HEK293 (cell line): ENCODE results near the gene SHMT2.

Source experiments
- EGR2 ChIP-seq: fragments of 450-650 bp; formaldehyde crosslinking; IDR thresholded peaks from 2 replicates; pipeline ENCODE4 v1.5.1; 2016; ENCODE audit warnings: low read depth, missing biosample characterization, missing genetic modification characterization
- GLI4 ChIP-seq: fragments of 450-650 bp; formaldehyde crosslinking; IDR thresholded peaks from 2 replicates; pipeline ENCODE4 v1.5.1; 2016; ENCODE audit warnings: missing biosample characterization, missing genetic modification characterization
- GLIS1 ChIP-seq: fragments of 450-650 bp; formaldehyde crosslinking; IDR thresholded peaks from 2 replicates; pipeline ENCODE4 v1.5.1; 2016; ENCODE audit warnings: missing biosample characterization, missing genetic modification characterization
- HOXC10 ChIP-seq: sonication (generic); formaldehyde crosslinking; IDR thresholded peaks from 2 replicates; pipeline ENCODE4 v1.8.1; 2023; ENCODE audit warnings: mild to moderate bottlenecking, missing genetic modification reagents
- OVOL3 ChIP-seq: fragments of 450-650 bp; formaldehyde crosslinking; IDR thresholded peaks from 2 replicates; pipeline ENCODE4 v1.5.1; 2016; ENCODE audit warnings: missing biosample characterization, missing genetic modification characterization
- PATZ1 ChIP-seq: fragments of 450-650 bp; formaldehyde crosslinking; IDR thresholded peaks from 2 replicates; pipeline ENCODE4 v1.5.1; 2016; ENCODE audit warnings: missing biosample characterization, missing genetic modification characterization
- PRDM6 ChIP-seq: fragments of 450-650 bp; formaldehyde crosslinking; IDR thresholded peaks from 2 replicates; pipeline ENCODE4 v1.5.1; 2017; ENCODE audit warnings: missing biosample characterization, missing genetic modification characterization
- SP7 ChIP-seq: fragments of 450-650 bp; formaldehyde crosslinking; IDR thresholded peaks from 2 replicates; pipeline ENCODE4 v1.5.1; 2016; ENCODE audit warnings: missing biosample characterization, missing genetic modification characterization
- ZNF121 ChIP-seq: fragments of 450-650 bp; formaldehyde crosslinking; IDR thresholded peaks from 2 replicates; pipeline ENCODE4 v1.5.1; 2016; ENCODE audit warnings: missing biosample characterization, missing genetic modification characterization
- ZNF140 ChIP-seq: fragments of 450-650 bp; formaldehyde crosslinking; IDR thresholded peaks from 2 replicates; pipeline ENCODE4 v1.5.1; 2016; ENCODE audit warnings: missing biosample characterization, missing genetic modification characterization
- ZNF174 ChIP-seq: fragments of 450-650 bp; formaldehyde crosslinking; IDR thresholded peaks from 2 replicates; pipeline ENCODE4 v1.5.0; 2017; ENCODE audit warnings: missing biosample characterization, mild to moderate bottlenecking, missing genetic modification characterization
- ZNF211 ChIP-seq: fragments of 450-650 bp; formaldehyde crosslinking; IDR thresholded peaks from 2 replicates; pipeline ENCODE4 v1.5.1; 2016; ENCODE audit warnings: low read depth, missing biosample characterization, missing genetic modification characterization
- ZNF223 ChIP-seq: fragments of 450-650 bp; formaldehyde crosslinking; IDR thresholded peaks from 2 replicates; pipeline ENCODE4 v1.5.1; 2016; ENCODE audit warnings: missing biosample characterization, missing genetic modification characterization
- ZNF473 ChIP-seq: fragments of 450-650 bp; formaldehyde crosslinking; IDR thresholded peaks from 2 replicates; pipeline ENCODE4 v1.5.1; 2017; ENCODE audit warnings: missing biosample characterization, missing genetic modification characterization
- ZNF510 ChIP-seq: fragments of 450-650 bp; formaldehyde crosslinking; IDR thresholded peaks from 2 replicates; pipeline ENCODE4 v1.5.1; 2018; ENCODE audit warnings: mild to moderate bottlenecking, missing genetic modification characterization, missing biosample characterization; ENCODE audit not compliant: insufficient replicate concordance
- ZNF555 ChIP-seq: fragments of 450-650 bp; formaldehyde crosslinking; conservative IDR thresholded peaks from 2 replicates; pipeline ENCODE4 v1.5.1; 2017; ENCODE audit warnings: missing biosample characterization, mild to moderate bottlenecking, missing genetic modification characterization, inconsistent platforms
- ZNF624 ChIP-seq: fragments of 450-650 bp; formaldehyde crosslinking; IDR thresholded peaks from 2 replicates; pipeline ENCODE4 v1.5.1; 2017; ENCODE audit warnings: missing biosample characterization, missing genetic modification characterization
- ZNF664 ChIP-seq: fragments of 450-650 bp; formaldehyde crosslinking; IDR thresholded peaks from 2 replicates; pipeline ENCODE4 v1.5.1; 2016; ENCODE audit warnings: missing biosample characterization, missing genetic modification characterization
- ZNF692 ChIP-seq: fragments of 450-650 bp; formaldehyde crosslinking; IDR thresholded peaks from 2 replicates; pipeline ENCODE4 v1.5.1; 2016; ENCODE audit warnings: missing biosample characterization, missing genetic modification characterization
- ZSCAN16 ChIP-seq: fragments of 450-650 bp; formaldehyde crosslinking; IDR thresholded peaks from 2 replicates; pipeline ENCODE4 v1.5.1; 2016; ENCODE audit warnings: missing biosample characterization, missing genetic modification characterization
- TF ChIP-seq, protein P1 (sequence below): fragments of 450-650 bp; formaldehyde crosslinking; IDR thresholded peaks from 2 replicates; pipeline ENCODE4 v1.5.1; 2016; ENCODE audit warnings: missing biosample characterization, missing genetic modification characterization
- TF ChIP-seq, protein P2 (sequence below): fragments of 450-650 bp; formaldehyde crosslinking; conservative IDR thresholded peaks from 2 replicates; pipeline ENCODE4 v1.5.1; 2016; ENCODE audit warnings: low read depth, missing biosample characterization, missing genetic modification characterization
- TF ChIP-seq, protein P3 (sequence below): fragments of 450-650 bp; formaldehyde crosslinking; IDR thresholded peaks from 2 replicates; pipeline ENCODE4 v1.5.1; 2016; ENCODE audit warnings: missing biosample characterization, missing genetic modification characterization

SHMT2 gene

GRCh38 chr12:57192920-57193319 lies 36.6 kb upstream of the SHMT2 start (continued):
- TF ChIP-seq PRDM6 (tag by site-specific recombination): no peak
- TF ChIP-seq, protein P1, sequence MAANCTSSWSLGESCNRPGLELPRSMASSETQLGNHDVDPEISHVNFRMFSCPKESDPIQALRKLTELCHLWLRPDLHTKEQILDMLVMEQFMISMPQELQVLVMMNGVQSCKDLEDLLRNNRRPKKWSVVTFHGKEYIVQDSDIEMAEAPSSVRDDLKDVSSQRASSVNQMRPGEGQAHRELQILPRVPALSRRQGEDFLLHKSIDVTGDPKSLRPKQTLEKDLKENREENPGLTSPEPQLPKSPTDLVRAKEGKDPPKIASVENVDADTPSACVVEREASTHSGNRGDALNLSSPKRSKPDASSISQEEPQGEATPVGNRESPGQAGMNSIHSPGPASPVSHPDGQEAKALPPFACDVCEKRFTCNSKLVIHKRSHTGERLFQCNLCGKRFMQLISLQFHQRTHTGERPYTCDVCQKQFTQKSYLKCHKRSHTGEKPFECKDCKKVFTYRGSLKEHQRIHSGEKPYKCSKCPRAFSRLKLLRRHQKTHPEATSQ (tag by site-specific recombination): no peak
- no peak for TF ChIP-seq ZNF555 (tag by site-specific recombination)
- no peak for TF ChIP-seq SP7 (tag by site-specific recombination)
- TF ChIP-seq ZNF473 (tag by site-specific recombination): no peak
- TF ChIP-seq ZNF211 (tag by site-specific recombination): no peak
- peak; percentile 71 for TF ChIP-seq EGR2 (tag by site-specific recombination)
- TF ChIP-seq, protein P2, sequence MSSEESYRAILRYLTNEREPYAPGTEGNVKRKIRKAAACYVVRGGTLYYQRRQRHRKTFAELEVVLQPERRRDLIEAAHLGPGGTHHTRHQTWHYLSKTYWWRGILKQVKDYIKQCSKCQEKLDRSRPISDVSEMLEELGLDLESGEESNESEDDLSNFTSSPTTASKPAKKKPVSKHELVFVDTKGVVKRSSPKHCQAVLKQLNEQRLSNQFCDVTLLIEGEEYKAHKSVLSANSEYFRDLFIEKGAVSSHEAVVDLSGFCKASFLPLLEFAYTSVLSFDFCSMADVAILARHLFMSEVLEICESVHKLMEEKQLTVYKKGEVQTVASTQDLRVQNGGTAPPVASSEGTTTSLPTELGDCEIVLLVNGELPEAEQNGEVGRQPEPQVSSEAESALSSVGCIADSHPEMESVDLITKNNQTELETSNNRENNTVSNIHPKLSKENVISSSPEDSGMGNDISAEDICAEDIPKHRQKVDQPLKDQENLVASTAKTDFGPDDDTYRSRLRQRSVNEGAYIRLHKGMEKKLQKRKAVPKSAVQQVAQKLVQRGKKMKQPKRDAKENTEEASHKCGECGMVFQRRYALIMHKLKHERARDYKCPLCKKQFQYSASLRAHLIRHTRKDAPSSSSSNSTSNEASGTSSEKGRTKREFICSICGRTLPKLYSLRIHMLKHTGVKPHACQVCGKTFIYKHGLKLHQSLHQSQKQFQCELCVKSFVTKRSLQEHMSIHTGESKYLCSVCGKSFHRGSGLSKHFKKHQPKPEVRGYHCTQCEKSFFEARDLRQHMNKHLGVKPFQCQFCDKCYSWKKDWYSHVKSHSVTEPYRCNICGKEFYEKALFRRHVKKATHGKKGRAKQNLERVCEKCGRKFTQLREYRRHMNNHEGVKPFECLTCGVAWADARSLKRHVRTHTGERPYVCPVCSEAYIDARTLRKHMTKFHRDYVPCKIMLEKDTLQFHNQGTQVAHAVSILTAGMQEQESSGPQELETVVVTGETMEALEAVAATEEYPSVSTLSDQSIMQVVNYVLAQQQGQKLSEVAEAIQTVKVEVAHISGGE (tag by site-specific recombination): no peak
- TF ChIP-seq ZNF223: no peak
- no peak for TF ChIP-seq ZNF121
- no peak for TF ChIP-seq ZNF510 (tag by site-specific recombination)
- no peak for TF ChIP-seq GLI4 (tag by site-specific recombination)
- no peak for TF ChIP-seq HOXC10 (CRISPR knock-in tag)
- no peak for TF ChIP-seq OVOL3
- no peak for TF ChIP-seq ZNF664 (tag by site-specific recombination)
- no peak for TF ChIP-seq ZNF174 (tag by site-specific recombination)
- no peak for TF ChIP-seq ZSCAN16 (tag by site-specific recombination)
- no peak for TF ChIP-seq ZNF140
- TF ChIP-seq PATZ1 (tag by site-specific recombination): no peak
- TF ChIP-seq, protein P3, sequence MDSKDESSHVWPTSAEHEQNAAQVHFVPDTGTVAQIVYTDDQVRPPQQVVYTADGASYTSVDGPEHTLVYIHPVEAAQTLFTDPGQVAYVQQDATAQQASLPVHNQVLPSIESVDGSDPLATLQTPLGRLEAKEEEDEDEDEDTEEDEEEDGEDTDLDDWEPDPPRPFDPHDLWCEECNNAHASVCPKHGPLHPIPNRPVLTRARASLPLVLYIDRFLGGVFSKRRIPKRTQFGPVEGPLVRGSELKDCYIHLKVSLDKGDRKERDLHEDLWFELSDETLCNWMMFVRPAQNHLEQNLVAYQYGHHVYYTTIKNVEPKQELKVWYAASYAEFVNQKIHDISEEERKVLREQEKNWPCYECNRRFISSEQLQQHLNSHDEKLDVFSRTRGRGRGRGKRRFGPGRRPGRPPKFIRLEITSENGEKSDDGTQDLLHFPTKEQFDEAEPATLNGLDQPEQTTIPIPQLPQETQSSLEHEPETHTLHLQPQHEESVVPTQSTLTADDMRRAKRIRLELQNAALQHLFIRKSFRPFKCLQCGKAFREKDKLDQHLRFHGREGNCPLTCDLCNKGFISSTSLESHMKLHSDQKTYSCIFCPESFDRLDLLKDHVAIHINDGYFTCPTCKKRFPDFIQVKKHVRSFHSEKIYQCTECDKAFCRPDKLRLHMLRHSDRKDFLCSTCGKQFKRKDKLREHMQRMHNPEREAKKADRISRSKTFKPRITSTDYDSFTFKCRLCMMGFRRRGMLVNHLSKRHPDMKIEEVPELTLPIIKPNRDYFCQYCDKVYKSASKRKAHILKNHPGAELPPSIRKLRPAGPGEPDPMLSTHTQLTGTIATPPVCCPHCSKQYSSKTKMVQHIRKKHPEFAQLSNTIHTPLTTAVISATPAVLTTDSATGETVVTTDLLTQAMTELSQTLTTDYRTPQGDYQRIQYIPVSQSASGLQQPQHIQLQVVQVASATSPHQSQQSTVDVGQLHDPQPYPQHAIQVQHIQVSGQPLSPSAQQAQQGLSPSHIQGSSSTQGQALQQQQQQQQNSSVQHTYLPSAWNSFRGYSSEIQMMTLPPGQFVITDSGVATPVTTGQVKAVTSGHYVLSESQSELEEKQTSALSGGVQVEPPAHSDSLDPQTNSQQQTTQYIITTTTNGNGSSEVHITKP (tag by site-specific recombination): no peak
- TF ChIP-seq ZNF624: no peak
- TF ChIP-seq GLIS1 (tag by site-specific recombination): peak; percentile 53
- TF ChIP-seq ZNF692 (tag by site-specific recombination): peak; percentile 91
